Endothelial cell of umbilical vein (primary cell): ENCODE data around the gene PYGB. TPM values are rescaled to one million over a fixed set of nuclear protein-coding genes. Genes with fewer than 3 reads are reported as not detected.

Experiments
- BruUV-seq: library from RNA; stranded (reverse); fragments of 400-500 nt; replicated peaks from 2 replicates; lab custom pipeline; 2021; lab: Mats Ljungman, UMichigan
- CTCF ChIA-PET: fragments of 300-600, 350-600 bp; sonication (Branson Sonifier 250); formaldehyde crosslinking; loops from one replicate; lab custom pipeline; 2021; ENCODE audit warnings: antibody characterized with exemption, inconsistent platforms; lab: Charles Lee
- POLR2A ChIA-PET: fragments of 300-600, 350-600 bp; sonication (Branson Sonifier 250); formaldehyde crosslinking; loops from one replicate; lab custom pipeline; 2021; ENCODE audit warnings: antibody characterized with exemption, inconsistent platforms; lab: Charles Lee
- DNase-seq: peaks from one replicate; pipeline ENCODE4 v3.0.0-alpha.2; 2011; ENCODE audit warnings: low read depth, low spot score
- FAIRE-seq: peaks from 2 replicates; lab custom pipeline; 2011; peaks lifted over from hg19 to GRCh38; lab: Jason Lieb, UNC
- H2AFZ ChIP-seq: 2 replicates; pipeline ENCODE4 v1.6.0; 2012; ENCODE audit warnings: low read depth, low read length, control low read depth, inconsistent platforms
- H3K27ac ChIP-seq: 2 replicates; pipeline ENCODE4 v1.5.1; 2011; ENCODE audit warnings: low read depth, mild to moderate bottlenecking, control low read depth, low read length, moderate library complexity; ENCODE audit not compliant: insufficient read depth
- H3K27me3 ChIP-seq, 2 experiments: 2 replicates each; pipeline versions ENCODE4 v1.6.0 to v1.6.1; 2011; ENCODE audit warnings: low read length in 2 of 2, mixed read lengths in 1 of 2; ENCODE audit not compliant: control insufficient read depth in 2 of 2, insufficient read depth in 2 of 2
- H3K36me3 ChIP-seq, 2 experiments: 2 replicates in 1 of 2; 3 replicates in 1 of 2; pipeline ENCODE4 v1.5.1; 2011; ENCODE audit warnings: low read length in 2 of 2, mild to moderate bottlenecking in 1 of 2, moderate library complexity in 1 of 2; ENCODE audit not compliant: control insufficient read depth in 2 of 2, insufficient read depth in 2 of 2; ENCODE audit errors: extremely low read depth in 1 of 2
- H3K4me1 ChIP-seq: 3 replicates; pipeline ENCODE4 v1.5.1; 2011; ENCODE audit warnings: mild to moderate bottlenecking, low read length; ENCODE audit not compliant: control insufficient read depth, insufficient read depth; ENCODE audit errors: extremely low read depth
- H3K4me2 ChIP-seq: 2 replicates; pipeline ENCODE4 v1.6.1; 2011; ENCODE audit warnings: low read length, control low read depth, mixed read lengths; ENCODE audit not compliant: insufficient read depth
- H3K4me3 ChIP-seq, 3 experiments: fragments of 200-600 bp in 1 of 3; sonication (generic), shearing (Covaris generic) in 1 of 3; replicated peaks in 1 of 3; 2 replicates each; pipeline ENCODE4 v1.5.1; 2011 to 2016; ENCODE audit warnings: control low read depth in 3 of 3, low read length in 3 of 3, mild to moderate bottlenecking in 2 of 3, inconsistent platforms in 1 of 3, low read depth in 1 of 3, moderate library complexity in 1 of 3; ENCODE audit not compliant: insufficient read depth in 1 of 3
- H3K79me2 ChIP-seq: 2 replicates; pipeline ENCODE4 v1.6.0; 2012; ENCODE audit warnings: low read length, inconsistent platforms; ENCODE audit not compliant: control insufficient read depth, insufficient read depth
- H3K9ac ChIP-seq: replicated peaks from 2 replicates; pipeline ENCODE3; 2011; ENCODE audit warnings: low read length, control low read depth; ENCODE audit not compliant: insufficient read depth; ENCODE audit errors: extremely low read depth
- H3K9me1 ChIP-seq: replicated peaks from 3 replicates; pipeline ENCODE4 v1.6.0; 2011; ENCODE audit warnings: mild to moderate bottlenecking, low read length; ENCODE audit not compliant: control insufficient read depth, insufficient read depth; ENCODE audit errors: extremely low read depth
- H3K9me3 ChIP-seq: replicated peaks from 2 replicates; pipeline ENCODE4 v1.5.1; 2012; ENCODE audit warnings: low read length, inconsistent platforms; ENCODE audit not compliant: control insufficient read depth, insufficient read depth
- H4K20me1 ChIP-seq: replicated peaks from 2 replicates; pipeline ENCODE3; 2011; ENCODE audit warnings: mild to moderate bottlenecking, low read length; ENCODE audit not compliant: control insufficient read depth, insufficient read depth; ENCODE audit errors: extremely low read depth
- CTCF ChIP-seq, 2 donors: IDR thresholded peaks; 1 replicate in 1 of 2; 2 replicates in 1 of 2; pipeline ENCODE4 v1.5.1; 2011; ENCODE audit warnings: low read length in 2 of 2, mild to moderate bottlenecking in 2 of 2, moderate library complexity in 2 of 2, control low read depth in 1 of 2, inconsistent platforms in 1 of 2, low read depth in 1 of 2; ENCODE audit not compliant: insufficient read depth in 1 of 2; ENCODE audit errors: extremely low read depth in 1 of 2
- EZH2 ChIP-seq: IDR thresholded peaks from 2 replicates; pipeline ENCODE4 v1.6.1; 2012; ENCODE audit warnings: borderline replicate concordance, low read depth, mild to moderate bottlenecking, moderate library complexity, low read length, inconsistent platforms; ENCODE audit not compliant: severe bottlenecking
- JUN ChIP-seq: IDR thresholded peaks from 2 replicates; pipeline ENCODE4 v1.6.1; 2011; ENCODE audit warnings: borderline replicate concordance, low read depth; ENCODE audit not compliant: insufficient read length, insufficient read depth
- POLR2A ChIP-seq: IDR thresholded peaks from 2 replicates; pipeline ENCODE4 v1.6.1; 2012; ENCODE audit warnings: low read depth, mild to moderate bottlenecking, control low read depth, low read length
- dilution Hi-C: fragments of 300-500 bp; cut with MboI; formaldehyde crosslinking; loops from one replicate; pipeline ENCODE4 v1.15.0; 2019; ENCODE audit warnings: low sequenced_read_pairs; ENCODE audit not compliant: extremely low pct_ligation_motif_present
- intact Hi-C: fragments of 100-400 bp; cut with micrococcal nuclease; formaldehyde crosslinking; loops from one replicate; pipeline ENCODE4 v1.10.0; 2022
- polyA plus RNA-seq, 4 experiments: library from polyadenylated mRNA; depleted of rRNA in 3 of 4; stranded (reverse) in 3 of 4; unstranded in 1 of 4; fragments of >200 nt; gene quantifications; 2 replicates each; pipeline versions ENCODE4 v1.2.1 to v1.2.3, GENCODE V29; 2011 to 2012; ENCODE audit warnings: missing spikeins in 1 of 4
- total RNA-seq: library from RNA; stranded (reverse); gene quantifications from 2 replicates; pipeline ENCODE4 v1.2.3, GENCODE V29; 2021

Gene PYGB
- total and polyA plus RNA-seq, 2 donors (not counting 3 experiments of a cell fraction or from before 2014, with no cell fraction given): 36.1 to 60.2 TPM

- DNase-seq: peak; percentile 71
- peak; percentile 68 for FAIRE-seq
Measured at GRCh38 chr20:25294459-25295385, 46.8 kb downstream of the PYGB start.

More at GRCh38 chr20:25294459-25295385, 46.8 kb downstream of the PYGB start:
- Histone ChIP-seq H3K4me1 (no peaks in the 10 kb centered on the region), H3K9me3 (no peaks in the 10 kb centered on the region), H3K27ac (no peak overlapping the region), H3K27me3 (no peaks in the 10 kb centered on the region), H4K20me1 (no peaks in the 10 kb centered on the region), H3K4me3 (no peak overlapping the region), H3K4me2 (no peak overlapping the region), H3K79me2 (no peaks in the 10 kb centered on the region), H3K36me3 (peaks cover 3 to 15% of the 10 kb centered on the region in 2 experiments), H3K9ac (no peak overlapping the region), H3K9me1 (no peaks in the 10 kb centered on the region), H2AFZ (no peak overlapping the region)
- dilution Hi-C loops: no loop called here
- TF ChIP-seq EZH2 (no peak), POLR2A (no peak), JUN (no peak), CTCF (IDR thresholded peaks at IDR 0.05; ENCODE audit: extremely low read depth in 1 of 2, insufficient read depth in 1 of 2, low read depth in 1 of 2, low read length in 2 of 2) (peak; percentile 93 to 98)
- CTCF ChIA-PET: interaction anchor here (0.8 to 5.0 kb wide), 5 partner anchors 14 to 104 kb away, joined by 3 to 104 read pairs (median 5); no protein-coding TSS in a partner anchor
- POLR2A ChIA-PET: no interaction called here
- no TSS peak for BruUV-seq
- intact Hi-C loops: loop anchor here (1.0 to 2.0 kb wide), 2 partner anchors 96 to 105 kb away; partner anchors contain the start of gene ABHD12
